K562 (cell line): ENCODE results near the gene RAP2C. TPM values are rescaled to one million over a fixed set of nuclear protein-coding genes. Genes with fewer than 3 reads are reported as not detected.

ENCODE experiments used
- CHAMP1 ChIP-seq: fragments of 450-650 bp; IDR thresholded peaks from 2 replicates; pipeline ENCODE4 v1.6.1; 2016; ENCODE audit warnings: mild to moderate bottlenecking
- CREB5 ChIP-seq: fragments of 250-450 bp; sonication (Bioruptor Pico); IDR thresholded peaks from 2 replicates; pipeline ENCODE4 v1.5.0; 2020; ENCODE audit warnings: mild to moderate bottlenecking
- ZC3H11A ChIP-seq: IDR thresholded peaks from 2 replicates; pipeline ENCODE4 v1.6.1; 2012; ENCODE audit warnings: low read depth, low read length, improper control_type of control experiment
- ZNF24 ChIP-seq: fragments of 450-650 bp; IDR thresholded peaks from 2 replicates; pipeline ENCODE4 v1.6.1; 2016
- ZNF318 ChIP-seq, 2 experiments: fragments of 450-650 bp; IDR thresholded peaks; 2 replicates each; pipeline ENCODE4 v1.6.1; 2016; ENCODE audit warnings: mild to moderate bottlenecking in 2 of 2, borderline replicate concordance in 1 of 2, low read depth in 1 of 2, moderate library complexity in 1 of 2
- polyA plus RNA-seq, 8 experiments: library from polyadenylated mRNA; depleted of rRNA in 4 of 8; stranded (reverse) in 5 of 8; unstranded in 3 of 8; fragments of >200 nt; fragmentation: Nextera tagmentation in 2 of 8; fragmentation: Illumina TruSeq in 1 of 8; extraction: Ambion mirVana in 2 of 8; extraction: Trizol in 1 of 8; gene quantifications; 2 replicates each; pipeline versions ENCODE4 v1.2.1 to v1.2.3, GENCODE V29; 2011 to 2014; ENCODE audit warnings: inconsistent platforms in 1 of 8, missing spikeins in 1 of 8
- total RNA-seq, 7 experiments: library from RNA; depleted of rRNA in 6 of 7; stranded (reverse); fragments of >200 nt in 6 of 7; fragmentation: Illumina TruSeq in 2 of 7; extraction: Trizol in 2 of 7; gene quantifications; 2 replicates each; pipeline versions ENCODE4 v1.2.1 to v1.2.3, GENCODE V29; 2011 to 2021; ENCODE audit warnings: low replicate concordance in 1 of 7

The RAP2C gene
- total and polyA plus RNA-seq, 9 of the 15 experiments (the other 6 are each of a cell fraction or from before 2014, with no cell fraction given): 7.8 to 28.6 (median 18.6) TPM

GRCh38 chrX:132193872-132194574, 25.2 kb downstream of the RAP2C start (continued):
- TF ChIP-seq ZNF318 (IDR thresholded peaks at IDR 0.05; ENCODE audit: borderline replicate concordance in 1 of 2, low read depth in 1 of 2) (no peak), ZC3H11A (no peak), ZNF24 (no peak), CHAMP1 (no peak), CREB5 (CRISPR knock-in tag) (no peak)
